GM19240 (cell line): Measurements from ENCODE around the gene MXI1.
A peak's percentile ranks its signal among the peaks of the same experiment; 100 is the strongest.

ENCODE experiments used
- DNase-seq: peaks from one replicate; pipeline ENCODE4 v3.0.0; 2011; ENCODE audit warnings: low spot score; ENCODE audit not compliant: insufficient read length

MXI1 gene

DNA sequence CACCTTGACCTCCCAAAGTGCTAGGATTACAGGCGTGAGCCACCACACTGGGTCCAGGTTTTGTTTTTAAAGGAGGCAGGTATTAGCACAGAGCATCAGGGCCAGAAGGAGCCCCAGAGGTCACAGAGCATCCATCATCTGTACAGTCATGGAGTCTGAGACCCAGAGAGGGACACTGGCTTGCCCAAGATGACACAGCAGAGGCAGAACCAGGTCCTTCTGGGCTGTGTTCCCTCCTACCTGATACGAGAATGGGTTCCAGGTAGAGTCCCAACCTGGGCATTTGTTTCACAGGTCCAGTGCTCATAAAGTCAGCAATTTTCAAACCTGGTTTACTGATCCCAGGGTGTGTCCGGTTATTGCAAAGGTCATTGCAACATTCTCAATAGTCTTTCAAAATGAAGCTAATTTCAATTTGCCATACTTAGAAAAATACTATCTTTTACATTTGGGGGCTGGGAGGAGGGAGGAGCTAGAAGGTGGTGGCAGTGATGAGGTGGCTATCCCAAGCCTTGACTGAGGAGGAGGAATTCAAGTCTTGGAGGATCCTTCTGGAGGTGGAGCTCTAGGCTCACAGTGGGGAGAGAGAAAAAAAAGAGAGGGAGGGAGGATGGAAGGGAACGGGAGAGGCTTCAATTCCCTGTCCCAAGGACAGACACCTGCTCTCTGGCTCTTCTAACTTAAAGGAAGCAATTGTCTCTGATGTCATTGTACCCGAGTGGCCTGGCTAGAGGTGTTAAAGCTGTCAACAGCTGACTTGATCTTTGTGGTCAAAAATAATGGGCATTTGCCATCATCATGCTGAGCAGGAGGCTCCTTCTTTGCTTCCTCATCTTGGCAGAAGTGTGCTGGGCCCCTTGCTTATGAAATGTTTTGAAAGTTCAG is 8.1 kb downstream of the MXI1 start:
- no peak for DNase-seq

- DNase-seq = no peak
Observed at GRCh38 chr10:110216240-110216639, 8.8 kb downstream of the MXI1 start.

DNA sequence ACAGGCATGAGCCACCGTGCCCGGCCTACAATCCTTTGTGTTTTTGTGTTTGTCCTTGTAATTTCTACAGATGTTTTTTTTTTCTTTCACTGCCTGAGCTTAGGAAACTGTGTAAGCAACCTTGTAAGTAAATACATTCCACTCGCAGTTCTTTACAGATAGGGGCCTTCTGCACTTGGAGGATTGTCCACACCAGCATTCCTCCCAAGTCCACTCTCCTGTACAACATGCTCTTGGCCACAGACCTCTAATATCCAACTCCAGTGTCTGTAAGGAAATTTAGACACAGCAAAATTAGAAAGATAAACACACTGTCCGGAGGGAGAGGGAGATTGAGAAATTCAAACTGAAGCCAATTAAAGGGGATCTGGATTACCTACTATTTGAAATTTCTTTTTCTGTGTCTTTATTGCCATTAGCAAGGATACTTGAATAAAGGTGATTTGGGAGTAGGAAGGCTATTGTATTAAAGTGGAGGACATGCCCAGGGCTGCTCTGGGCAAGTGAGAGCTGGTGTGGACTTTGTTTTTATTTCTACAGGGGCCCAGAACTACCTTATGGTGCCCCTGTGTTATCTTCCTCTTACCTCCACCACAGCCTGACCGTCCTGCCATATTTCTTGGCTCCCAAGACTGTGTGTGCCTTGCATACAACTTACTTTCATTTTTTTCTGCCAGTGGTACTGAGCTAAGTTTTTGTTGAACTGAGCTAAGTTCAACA is 9.7 kb downstream of the MXI1 start:
- DNase-seq = no peak

DNA sequence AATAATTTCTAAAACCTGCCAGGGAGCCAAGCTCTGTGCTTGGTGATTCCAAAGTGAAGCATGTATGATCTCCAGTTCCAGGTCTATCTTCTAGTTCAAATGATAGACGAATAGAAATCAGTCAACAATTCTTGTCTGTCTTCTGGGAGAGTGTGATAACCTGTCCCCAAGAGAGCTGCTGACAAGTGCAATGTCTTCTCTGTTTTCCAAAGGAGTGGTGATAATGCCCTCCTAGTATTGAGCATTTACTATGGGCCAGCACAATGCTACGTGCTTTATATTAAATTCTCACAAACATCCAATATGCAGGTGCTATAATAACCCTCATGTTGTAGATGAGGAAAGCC is 10.2 kb downstream of the MXI1 start:
- no peak for DNase-seq

DNA sequence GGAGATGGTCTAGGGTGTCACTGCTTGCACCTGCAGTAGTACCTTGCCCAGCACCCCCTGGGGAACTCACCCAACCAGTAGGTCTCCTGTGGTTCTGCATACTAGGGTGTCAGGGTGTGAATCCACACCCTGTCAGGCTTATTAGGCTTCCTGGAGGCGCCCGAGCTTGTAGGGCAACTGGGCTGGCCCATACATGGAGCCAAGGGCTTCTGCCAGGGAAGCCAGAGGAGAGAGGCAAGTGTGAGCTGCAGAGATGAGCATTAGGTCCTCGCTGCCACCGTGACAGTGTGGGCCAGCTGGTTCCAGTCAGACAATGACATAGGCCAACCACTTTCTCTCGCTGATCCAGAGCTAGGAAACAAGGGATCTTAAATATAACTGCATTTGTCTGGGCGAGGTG is 11.2 kb downstream of the MXI1 start:
- DNase-seq = no peak

GRCh38 chr10:110219884-110220283 is 12.5 kb downstream of the MXI1 start:
- no peak for DNase-seq

- no peak for DNase-seq
Observed at GRCh38 chr10:110220398-110220797, 13.0 kb downstream of the MXI1 start.

GRCh38 chr10:110221044-110221720 is 13.8 kb downstream of the MXI1 start:
- no peak for DNase-seq

GRCh38 chr10:110221721-110222261 is 14.4 kb downstream of the MXI1 start:
- DNase-seq = no peak

DNA sequence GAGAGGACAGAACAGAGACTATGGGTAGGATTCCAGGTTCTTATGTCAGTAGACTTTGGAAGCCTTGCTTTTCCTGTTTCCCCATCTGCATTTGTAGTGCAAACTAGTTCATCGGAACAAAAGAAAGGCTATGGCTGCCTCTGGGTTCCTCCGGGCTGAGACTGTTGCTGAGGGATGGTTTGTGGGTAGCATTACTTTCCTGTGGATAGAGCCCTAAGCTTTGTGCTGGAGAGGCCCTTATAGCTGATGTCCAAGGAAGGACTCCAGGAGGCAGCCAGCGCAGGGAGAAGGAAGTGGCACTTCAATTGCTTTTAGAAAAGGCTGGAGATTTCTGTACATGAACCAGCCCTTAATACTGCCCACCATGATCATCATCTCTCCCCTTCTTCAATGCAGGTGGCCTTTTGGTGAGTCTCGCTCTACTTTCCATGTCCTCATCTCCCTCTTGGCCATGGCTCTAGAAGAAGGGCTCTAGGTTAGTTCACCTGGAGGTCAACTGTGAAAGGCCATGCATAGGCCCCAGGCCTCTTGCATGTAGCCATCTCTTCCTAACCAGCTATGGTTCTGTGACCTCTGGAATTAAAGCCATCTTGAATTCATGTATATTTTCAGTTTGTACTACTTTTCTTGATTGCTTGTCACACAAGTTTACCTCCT is 15.4 kb downstream of the MXI1 start:
- no peak for DNase-seq

DNA sequence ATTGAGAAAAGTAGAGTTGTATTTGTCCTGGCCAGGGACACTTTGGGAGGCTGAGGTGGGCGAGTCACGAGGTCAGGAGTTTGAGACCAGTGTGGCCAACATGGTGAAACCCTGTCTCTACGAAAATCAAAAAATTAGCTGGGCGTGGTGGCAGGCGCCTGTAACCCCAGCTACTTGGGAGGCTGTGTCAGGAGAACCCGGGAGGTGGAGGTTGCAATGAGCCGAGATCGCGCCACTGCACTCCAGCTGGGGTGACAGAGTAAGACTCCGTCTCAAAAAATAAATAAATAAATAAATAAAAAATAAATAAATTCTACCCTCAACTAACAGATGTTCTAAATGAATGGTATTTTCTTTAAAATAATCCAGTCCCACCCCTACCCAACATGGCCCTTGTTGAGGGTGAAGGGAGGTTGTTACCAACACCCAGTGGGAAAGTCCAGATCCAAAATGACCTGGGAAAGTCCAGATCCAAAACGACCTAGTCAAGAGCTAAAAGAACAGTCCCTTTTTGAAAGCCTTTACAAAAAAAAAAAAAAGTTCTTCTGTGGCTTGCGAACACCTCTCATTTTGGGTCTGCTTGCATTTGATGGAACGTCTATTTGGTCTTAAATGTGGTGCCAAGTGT is 16.0 kb downstream of the MXI1 start:
- DNase-seq = no peak

DNA sequence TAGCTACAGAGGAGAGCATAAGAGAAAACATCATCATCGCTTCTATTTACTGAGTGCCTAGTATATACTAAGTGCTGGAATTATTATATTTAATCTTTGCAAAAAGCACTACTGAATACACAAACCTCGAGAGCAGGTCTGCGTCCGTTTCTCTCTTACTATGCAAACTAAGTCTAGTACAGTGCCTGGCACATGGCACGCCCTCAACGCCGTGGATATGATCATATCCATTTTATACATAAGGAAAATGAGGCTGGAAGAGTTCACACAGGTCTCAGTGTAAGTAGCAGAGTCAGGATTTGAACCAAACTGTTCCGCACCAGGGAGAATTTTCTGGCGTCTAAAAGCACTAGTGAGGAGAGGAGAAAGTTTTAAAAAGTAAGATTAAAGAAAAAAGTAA is 17.6 kb downstream of the MXI1 start:
- no peak for DNase-seq

- DNase-seq = no peak
Observed at GRCh38 chr10:110225441-110225755, 18.0 kb downstream of the MXI1 start.

DNA sequence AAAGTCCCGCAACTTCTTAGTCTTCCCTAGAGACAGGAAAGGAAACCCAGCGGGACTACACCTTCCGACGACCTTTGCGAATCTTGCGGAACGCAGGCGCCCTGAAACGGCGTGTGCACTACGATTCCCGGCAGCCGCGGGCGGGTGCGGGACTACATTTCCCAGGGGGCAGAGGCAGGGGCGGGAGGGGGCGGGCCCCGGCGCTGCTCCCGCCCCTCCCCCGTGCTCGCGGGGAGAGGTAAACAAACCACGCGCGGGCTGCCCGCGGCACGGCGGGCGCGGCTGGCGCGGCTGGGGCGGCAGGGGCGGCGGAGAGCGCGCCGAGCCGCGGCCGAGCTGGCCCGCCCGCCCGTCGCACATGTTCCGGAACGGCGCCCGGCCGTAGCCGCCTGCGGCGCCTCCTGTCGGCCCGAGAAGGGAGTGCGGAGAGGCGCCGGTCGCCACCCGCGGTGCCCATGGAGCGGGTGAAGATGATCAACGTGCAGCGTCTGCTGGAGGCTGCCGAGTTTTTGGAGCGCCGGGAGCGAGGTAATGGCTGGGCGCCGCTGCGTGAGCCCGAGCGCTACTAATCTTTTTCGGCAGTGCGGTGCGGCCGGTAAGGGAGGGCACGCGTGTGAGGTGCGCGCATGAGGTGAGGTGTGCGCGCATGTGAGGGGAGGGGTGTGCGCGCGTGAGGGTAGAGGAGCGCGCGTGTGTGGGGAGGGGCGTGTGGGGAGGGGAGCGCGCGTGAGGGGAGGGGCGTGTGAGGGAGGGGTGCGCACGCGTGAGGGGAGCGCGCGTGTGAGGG is 18.5 kb downstream of the MXI1 start:
- DNase-seq = peak; percentile 64

DNA sequence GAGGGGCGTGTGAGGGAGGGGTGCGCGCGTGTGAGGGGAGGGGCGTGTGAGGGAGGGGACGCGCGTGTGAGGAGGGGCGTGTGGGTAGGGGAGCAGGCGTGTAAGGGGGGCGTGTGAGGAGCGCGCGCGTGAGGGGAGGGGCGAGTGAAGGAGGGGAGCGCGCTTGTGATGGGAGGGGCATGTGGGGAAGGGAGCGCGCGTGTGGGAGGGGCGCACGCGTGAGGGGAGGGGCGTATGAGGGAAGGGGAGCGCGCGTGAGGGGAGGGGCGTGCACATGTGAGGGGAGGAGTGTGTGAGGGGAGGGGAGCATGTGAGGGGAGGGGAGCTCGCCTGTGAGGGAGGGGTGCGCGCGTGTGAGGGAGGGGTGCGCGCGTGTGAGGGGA is 19.1 kb downstream of the MXI1 start:
- DNase-seq = peak; percentile 32

DNA sequence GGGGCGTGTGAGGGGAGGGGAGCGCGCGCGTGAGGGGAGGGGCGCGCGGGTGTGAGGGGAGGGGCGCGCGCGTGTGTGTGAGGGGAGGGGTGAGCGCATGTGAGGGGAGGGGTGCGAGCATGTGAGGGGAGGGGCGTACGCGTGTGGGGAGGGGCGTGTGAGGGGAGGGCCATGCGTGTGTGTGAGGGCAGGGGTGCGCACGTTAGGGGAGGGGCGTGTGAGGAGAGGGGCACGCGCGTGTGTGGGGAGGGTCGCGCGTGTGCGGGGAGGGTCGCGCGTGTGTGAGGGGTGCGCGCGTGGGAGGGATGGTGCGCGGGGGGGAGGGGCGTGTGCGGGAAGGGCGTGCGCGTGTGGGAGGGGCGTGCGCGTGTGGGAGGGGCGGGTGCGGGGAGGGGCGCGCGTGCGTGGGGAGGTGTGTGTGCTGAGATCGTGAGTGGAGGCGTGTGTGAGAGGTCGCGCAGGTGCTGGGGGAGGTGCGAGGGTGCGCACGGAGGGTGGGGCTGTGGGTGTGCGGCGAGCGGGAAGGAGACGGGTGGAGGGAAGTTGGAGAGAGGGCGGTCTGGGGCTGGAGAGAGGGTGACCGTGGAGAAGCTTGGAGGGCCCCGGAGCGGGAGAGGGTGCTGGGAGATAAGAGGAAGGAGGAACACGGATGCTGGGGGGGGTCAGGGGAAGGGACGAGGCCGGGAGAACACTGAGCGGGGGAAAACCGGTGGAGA is 19.7 kb downstream of the MXI1 start:
- no peak for DNase-seq

DNA sequence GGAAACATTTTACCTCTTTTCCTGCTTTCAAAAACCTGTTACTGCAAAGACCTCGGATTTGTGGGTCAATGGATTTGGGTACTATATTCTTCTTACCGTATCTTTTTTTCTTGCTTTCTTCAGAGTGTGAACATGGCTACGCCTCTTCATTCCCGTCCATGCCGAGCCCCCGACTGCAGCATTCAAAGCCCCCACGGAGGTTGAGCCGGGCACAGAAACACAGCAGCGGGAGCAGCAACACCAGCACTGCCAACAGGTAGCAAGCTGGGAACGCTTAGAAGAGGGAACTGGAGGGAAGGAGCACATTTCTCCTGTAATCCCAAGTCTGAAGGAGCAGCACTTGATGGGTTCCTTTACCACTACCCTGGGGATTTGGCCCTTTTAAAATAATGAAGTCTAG is 20.7 kb downstream of the MXI1 start:
- no peak for DNase-seq

DNA sequence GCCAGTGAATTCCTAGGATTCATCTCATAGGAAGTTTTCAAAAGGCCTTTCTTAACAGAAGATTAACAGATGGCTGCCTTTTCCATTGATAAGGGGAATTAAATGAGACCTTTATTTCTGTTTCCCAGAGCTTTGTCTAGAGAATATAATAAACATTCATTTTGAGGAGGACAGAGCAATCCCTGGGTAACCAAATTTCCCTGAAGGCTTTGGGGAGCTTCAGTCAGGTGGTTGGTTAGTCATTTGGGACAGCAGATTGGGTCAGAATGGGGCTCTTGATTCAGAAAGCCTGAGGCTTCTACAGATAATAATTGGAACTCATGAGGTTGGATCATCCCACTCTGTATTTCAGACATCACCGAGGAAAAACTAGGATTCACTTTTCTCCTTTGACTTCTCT is 21.8 kb downstream of the MXI1 start:
- DNase-seq = no peak

- no peak for DNase-seq
Observed at GRCh38 chr10:110233846-110234245, 26.4 kb downstream of the MXI1 start.
